GM12892 (cell line): ENCODE results near the gene NEBL.

Experiments used
- POLR2A ChIP-seq: IDR thresholded peaks from 2 replicates; pipeline ENCODE4 v1.6.1; 2011; ENCODE audit warnings: low read depth, low read length, control low read depth
- POLR2AphosphoS5 ChIP-seq: IDR thresholded peaks from 2 replicates; pipeline ENCODE4 v1.6.1; 2011; ENCODE audit warnings: low read depth, low read length, control low read depth
- TAF1 ChIP-seq: IDR thresholded peaks from 2 replicates; pipeline ENCODE4 v1.6.1; 2011; ENCODE audit warnings: low read depth, mild to moderate bottlenecking, control low read depth, low read length, borderline replicate concordance

DNA sequence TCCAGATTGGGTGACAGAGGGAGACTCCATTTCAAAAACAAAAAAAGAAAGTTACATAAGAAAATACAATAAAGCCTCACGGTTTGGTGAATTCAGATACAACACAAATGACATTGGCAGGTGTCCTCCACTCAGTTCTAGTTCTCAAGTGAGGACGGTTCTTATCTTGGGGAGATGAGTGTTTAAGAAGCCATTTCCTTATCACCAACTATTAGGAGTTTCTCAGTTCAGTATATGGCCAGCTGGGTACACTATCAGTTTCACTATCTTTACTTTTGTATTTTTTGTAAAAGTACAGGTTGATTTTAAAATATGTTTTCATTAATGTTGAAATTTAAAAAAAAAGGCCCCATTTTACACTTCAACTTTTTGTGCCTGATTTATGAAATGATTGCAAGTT is 36.6 kb upstream of the NEBL start:
- TF ChIP-seq POLR2A = no peak
- TF ChIP-seq POLR2AphosphoS5 = no peak
- TF ChIP-seq TAF1 = no peak
